Dendritic cell treated with granulocyte-macrophage colony-stimulating factor and Interleukin-4, amounts not matched to agents 40 ng/mL and 50 ng/mL, for 4 days (primary cell): ENCODE measurements around the gene ANAPC10.

Experiments used
- H3K27ac Mint-ChIP-seq: one replicate; pipeline ENCODE4 v1.8.0; 2022; ENCODE audit warnings: mild to moderate bottlenecking, mixed read lengths
- H3K27me3 Mint-ChIP-seq: one replicate; pipeline ENCODE4 v1.8.0; 2022; ENCODE audit warnings: mild to moderate bottlenecking, mixed read lengths
- H3K36me3 Mint-ChIP-seq: one replicate; pipeline ENCODE4 v1.8.0; 2022; ENCODE audit warnings: low read depth, mixed read lengths
- H3K4me1 Mint-ChIP-seq: one replicate; pipeline ENCODE4 v1.8.0; 2022; ENCODE audit warnings: low read depth, mixed read lengths
- H3K4me3 Mint-ChIP-seq: one replicate; pipeline ENCODE4 v1.8.0; 2022; ENCODE audit warnings: mild to moderate bottlenecking, moderate library complexity, mixed read lengths
- H3K9me3 Mint-ChIP-seq: one replicate; pipeline ENCODE4 v1.8.0; 2022; ENCODE audit warnings: mixed read lengths
- intact Hi-C: fragments of 100-400 bp; cut with micrococcal nuclease; formaldehyde crosslinking; loops from one replicate; pipeline ENCODE4 v1.15.0; 2022

The ANAPC10 gene

DNA sequence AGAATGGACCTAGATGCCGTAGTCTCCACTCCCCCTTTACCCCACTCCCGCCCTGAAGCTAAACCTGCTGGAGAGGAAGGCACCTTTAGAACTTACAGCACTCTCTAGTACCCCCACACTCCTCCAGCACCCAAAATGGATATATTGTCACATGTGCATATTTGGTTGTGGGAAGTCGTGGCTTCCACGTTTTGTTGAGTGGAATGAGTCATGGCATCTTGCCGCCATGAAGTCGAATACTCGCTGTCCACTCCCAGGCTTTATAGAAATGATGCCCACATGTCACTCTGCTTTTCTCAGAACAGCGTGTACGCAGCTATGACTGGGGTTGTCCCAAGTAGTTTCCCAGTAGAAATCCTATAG is 660 bp upstream of the ANAPC10 start:
- Mint-ChIP-seq H3K36me3 (peaks cover 31% of the 10 kb centered on the region), H3K4me3 (peak overlapping the region; percentile 93)

GRCh38 chr4:145097331-145097820 is 620 bp downstream of the ANAPC10 start:
- Mint-ChIP-seq H3K9me3 (peaks cover 23% of the 10 kb centered on the region), H3K4me3 (peak overlapping the region; percentile 93), H3K4me1 (peaks cover 25% of the 10 kb centered on the region), H3K36me3 (peaks cover 44% of the 10 kb centered on the region), H3K27ac (peak overlapping the region; percentile 99), H3K27me3 (no peaks in the 10 kb centered on the region)
- intact Hi-C loops = loop anchor here (10.0 kb wide), 1 partner anchor 1427 kb away; the partner anchor contains the start of gene SLC10A7

More for the DNA sequence above, 660 bp upstream of the ANAPC10 start:
- H3K4me1 Mint-ChIP-seq = peaks cover 28% of the 10 kb centered on the region
- H3K9me3 Mint-ChIP-seq = peaks cover 16% of the 10 kb centered on the region
- H3K27ac Mint-ChIP-seq = peak overlapping the region; percentile 99
- H3K27me3 Mint-ChIP-seq = no peaks in the 10 kb centered on the region
- intact Hi-C loops = loop anchor here (1.0 to 10.0 kb wide), 3 partner anchors 82 to 1426 kb away; partner anchors contain the start of genes MMAA, OTUD4 and SLC10A7

- Mint-ChIP-seq H3K27me3 (no peaks in the 10 kb centered on the region), H3K27ac (no peak overlapping the region), H3K36me3 (peaks cover 73% of the 10 kb centered on the region), H3K4me3 (no peak overlapping the region), H3K4me1 (peaks cover 17% of the 10 kb centered on the region), H3K9me3 (peaks cover 23% of the 10 kb centered on the region)
- intact Hi-C loops = loop anchor here (10.0 kb wide), 1 partner anchor 1431 kb away; the partner anchor contains the start of gene SLC10A7
Measured at GRCh38 chr4:145093638-145094037, 4.4 kb downstream of the ANAPC10 start.

DNA sequence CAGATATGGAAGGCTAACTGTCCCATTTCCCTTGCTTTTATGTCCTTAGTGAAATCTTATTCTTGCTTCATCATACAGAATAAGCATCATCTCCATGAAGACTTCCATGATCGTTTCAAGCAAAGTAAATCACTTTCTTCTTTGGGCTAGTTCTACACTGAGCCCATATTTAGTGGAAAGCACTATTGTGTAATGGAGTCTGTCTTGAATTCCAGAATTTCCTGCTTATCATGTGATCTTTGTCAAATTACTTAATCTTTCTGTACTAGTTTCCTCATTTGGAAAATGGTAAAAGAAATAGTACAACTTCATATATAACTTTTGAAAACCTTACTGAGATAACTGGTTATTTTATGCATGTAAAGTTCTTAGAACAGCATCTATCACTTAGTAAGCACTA is 7.6 kb downstream of the ANAPC10 start:
- H3K36me3 Mint-ChIP-seq = peaks cover 89% of the 10 kb centered on the region
- no peak overlapping the region for H3K4me3 Mint-ChIP-seq
- intact Hi-C loops = loop anchor here (10.0 kb wide), 1 partner anchor 1434 kb away; the partner anchor contains the start of gene SLC10A7
- no peak overlapping the region for H3K27ac Mint-ChIP-seq
- H3K4me1 Mint-ChIP-seq = peaks cover 18% of the 10 kb centered on the region
- no peaks in the 10 kb centered on the region for H3K27me3 Mint-ChIP-seq
- peaks cover 23% of the 10 kb centered on the region for H3K9me3 Mint-ChIP-seq

- intact Hi-C loops = no loop called here
- peaks cover 13% of the 10 kb centered on the region for H3K4me1 Mint-ChIP-seq
- no peak overlapping the region for H3K4me3 Mint-ChIP-seq
- no peaks in the 10 kb centered on the region for H3K27me3 Mint-ChIP-seq
- no peak overlapping the region for H3K27ac Mint-ChIP-seq
- H3K9me3 Mint-ChIP-seq = no peaks in the 10 kb centered on the region
- peaks cover 59% of the 10 kb centered on the region for H3K36me3 Mint-ChIP-seq
Measured at GRCh38 chr4:145083891-145084605, 13.9 kb downstream of the ANAPC10 start.

- H3K4me1 Mint-ChIP-seq = peaks cover 6% of the 10 kb centered on the region
- no peak overlapping the region for H3K27ac Mint-ChIP-seq
- intact Hi-C loops = no loop called here
- peaks cover 11% of the 10 kb centered on the region for H3K9me3 Mint-ChIP-seq
- no peak overlapping the region for H3K4me3 Mint-ChIP-seq
- H3K36me3 Mint-ChIP-seq = peaks cover 62% of the 10 kb centered on the region
- no peaks in the 10 kb centered on the region for H3K27me3 Mint-ChIP-seq
Measured at GRCh38 chr4:145081756-145082155, 16.2 kb downstream of the ANAPC10 start.

DNA sequence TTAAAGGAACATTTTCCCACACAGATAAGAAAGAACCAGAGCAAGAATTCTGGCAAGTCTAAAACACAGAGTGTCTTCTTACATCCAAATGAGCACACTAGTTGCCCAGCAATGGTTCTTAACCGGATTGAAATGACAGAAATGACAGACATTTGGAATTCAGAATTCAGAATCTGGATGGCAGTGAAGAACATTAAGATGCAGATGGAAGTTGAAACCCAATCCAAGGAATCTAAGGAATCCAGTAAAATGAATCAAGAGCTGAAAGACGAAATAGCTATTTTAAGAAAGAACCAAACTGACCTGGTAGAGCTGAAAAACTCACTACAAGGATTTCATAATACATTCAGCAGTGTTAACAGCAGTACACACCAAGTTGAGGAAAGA is 21.5 kb downstream of the ANAPC10 start:
- Mint-ChIP-seq H3K4me3 (no peak overlapping the region), H3K27ac (no peak overlapping the region)
- intact Hi-C loops = no loop called here

DNA sequence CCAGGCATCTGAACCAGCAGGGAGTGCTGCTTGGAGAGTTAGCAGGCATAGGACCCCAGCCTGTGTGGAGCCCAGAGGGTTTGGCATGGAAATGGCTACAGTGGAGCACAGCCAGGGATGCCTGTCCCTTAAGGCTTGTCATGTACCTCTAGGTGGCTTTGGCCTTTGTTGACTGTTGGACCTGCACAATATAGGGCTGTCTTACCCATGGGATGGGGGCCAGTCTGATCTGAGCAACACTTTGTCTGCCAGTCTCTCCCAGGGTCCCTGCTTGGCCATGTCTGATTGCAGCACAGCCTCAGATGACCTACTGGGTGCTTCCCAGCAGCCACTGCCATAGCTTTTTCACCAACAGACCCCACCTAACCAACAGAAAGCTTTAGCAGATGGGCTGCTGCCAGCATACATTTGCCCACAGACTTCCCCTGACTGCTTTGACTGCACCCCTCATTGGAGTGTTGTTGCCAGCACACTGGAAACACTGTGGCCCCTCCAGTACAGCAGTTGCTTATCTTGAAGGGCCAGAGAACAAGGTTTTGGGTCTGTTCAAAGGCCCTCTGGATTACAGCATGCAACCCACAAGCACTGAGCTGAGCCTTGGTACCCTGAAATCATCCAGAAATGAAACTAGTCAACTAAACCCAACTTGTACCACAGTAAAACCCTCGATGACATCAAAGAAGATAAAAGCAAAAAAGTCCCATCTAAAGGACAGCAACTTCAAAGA is 22.1 kb downstream of the ANAPC10 start:
- Mint-ChIP-seq H3K36me3 (peaks cover 55% of the 10 kb centered on the region), H3K4me1 (peaks cover 6% of the 10 kb centered on the region), H3K27ac (no peak overlapping the region), H3K9me3 (peaks cover 11% of the 10 kb centered on the region), H3K27me3 (no peaks in the 10 kb centered on the region), H3K4me3 (no peak overlapping the region)
- intact Hi-C loops = no loop called here

More for the DNA sequence above, 21.5 kb downstream of the ANAPC10 start:
- Mint-ChIP-seq H3K27me3 (no peaks in the 10 kb centered on the region), H3K36me3 (peaks cover 55% of the 10 kb centered on the region), H3K9me3 (peaks cover 11% of the 10 kb centered on the region), H3K4me1 (peaks cover 6% of the 10 kb centered on the region)

DNA sequence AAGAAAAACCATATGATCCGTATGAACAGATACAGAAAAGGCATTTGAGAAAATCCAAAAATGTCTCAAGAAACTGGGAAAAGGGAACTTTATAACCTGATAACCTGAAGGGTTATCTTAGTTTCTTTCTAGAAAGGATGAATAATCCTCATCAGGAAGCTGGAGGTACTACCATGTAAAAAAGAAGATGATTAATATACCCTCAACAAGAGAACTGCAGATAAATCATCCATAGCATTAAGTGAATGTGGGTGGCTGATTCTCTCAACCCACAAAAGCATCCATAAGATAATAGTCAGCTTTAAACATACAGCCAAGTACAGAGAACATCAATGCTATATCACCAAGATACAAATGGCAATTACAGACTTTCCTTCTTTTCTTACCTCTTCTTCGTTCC is 26.4 kb downstream of the ANAPC10 start:
- Mint-ChIP-seq H3K4me1 (peaks cover 7% of the 10 kb centered on the region), H3K9me3 (no peaks in the 10 kb centered on the region), H3K36me3 (peaks cover 19% of the 10 kb centered on the region), H3K27ac (no peak overlapping the region), H3K4me3 (no peak overlapping the region), H3K27me3 (no peaks in the 10 kb centered on the region)
- intact Hi-C loops = no loop called here

DNA sequence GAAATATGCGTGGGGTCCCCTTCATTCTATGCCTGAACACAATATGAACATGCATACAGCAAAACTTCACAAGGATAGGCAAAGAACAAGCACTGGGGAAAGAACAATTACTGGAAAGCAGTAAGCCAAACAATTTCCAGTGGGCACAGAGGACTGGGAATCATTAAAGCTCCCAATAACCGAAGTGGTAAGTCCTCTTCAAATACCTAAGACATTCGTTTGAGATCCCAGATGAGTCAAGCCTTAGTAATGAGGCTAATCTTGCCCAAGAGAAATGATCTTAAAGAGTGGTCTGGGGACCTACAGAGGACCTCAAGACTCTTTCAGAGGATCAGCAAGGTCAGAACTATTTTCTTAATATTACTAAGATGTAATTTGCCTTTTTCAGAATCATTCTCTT is 28.6 kb downstream of the ANAPC10 start:
- intact Hi-C loops = loop anchor here (10.0 kb wide), 1 partner anchor 715 kb away; no protein-coding TSS in a partner anchor
- H3K9me3 Mint-ChIP-seq = no peaks in the 10 kb centered on the region
- no peaks in the 10 kb centered on the region for H3K27me3 Mint-ChIP-seq
- peaks cover 7% of the 10 kb centered on the region for H3K4me1 Mint-ChIP-seq
- H3K36me3 Mint-ChIP-seq = peaks cover 6% of the 10 kb centered on the region
- H3K4me3 Mint-ChIP-seq = no peak overlapping the region
- H3K27ac Mint-ChIP-seq = no peak overlapping the region

DNA sequence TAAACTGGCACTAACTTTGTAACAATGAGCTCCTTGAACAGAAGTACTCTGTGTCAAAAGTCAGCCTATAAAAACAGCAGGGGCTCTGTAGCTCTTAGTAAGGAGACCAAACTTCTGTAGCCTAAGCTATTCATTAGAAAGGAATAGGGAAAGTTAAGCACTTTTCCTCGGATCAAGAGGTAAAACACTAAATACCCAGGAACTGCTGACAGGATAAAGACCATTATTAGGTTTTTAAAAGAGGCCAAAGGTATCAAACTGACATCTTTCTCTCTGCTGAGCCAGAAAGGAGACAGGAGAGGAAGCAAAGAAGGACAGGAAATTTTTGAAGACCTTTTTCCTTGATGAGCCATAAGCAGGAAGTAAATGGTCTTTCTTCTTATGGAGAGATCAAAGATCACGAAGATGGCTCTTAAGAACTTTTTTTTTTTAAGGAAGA is 31.9 kb downstream of the ANAPC10 start:
- Mint-ChIP-seq H3K4me1 (peaks cover 7% of the 10 kb centered on the region), H3K27me3 (no peaks in the 10 kb centered on the region), H3K36me3 (peaks cover 17% of the 10 kb centered on the region), H3K27ac (no peak overlapping the region), H3K4me3 (no peak overlapping the region), H3K9me3 (no peaks in the 10 kb centered on the region)
- intact Hi-C loops = loop anchor here (10.0 kb wide), 1 partner anchor 711 kb away; no protein-coding TSS in a partner anchor

DNA sequence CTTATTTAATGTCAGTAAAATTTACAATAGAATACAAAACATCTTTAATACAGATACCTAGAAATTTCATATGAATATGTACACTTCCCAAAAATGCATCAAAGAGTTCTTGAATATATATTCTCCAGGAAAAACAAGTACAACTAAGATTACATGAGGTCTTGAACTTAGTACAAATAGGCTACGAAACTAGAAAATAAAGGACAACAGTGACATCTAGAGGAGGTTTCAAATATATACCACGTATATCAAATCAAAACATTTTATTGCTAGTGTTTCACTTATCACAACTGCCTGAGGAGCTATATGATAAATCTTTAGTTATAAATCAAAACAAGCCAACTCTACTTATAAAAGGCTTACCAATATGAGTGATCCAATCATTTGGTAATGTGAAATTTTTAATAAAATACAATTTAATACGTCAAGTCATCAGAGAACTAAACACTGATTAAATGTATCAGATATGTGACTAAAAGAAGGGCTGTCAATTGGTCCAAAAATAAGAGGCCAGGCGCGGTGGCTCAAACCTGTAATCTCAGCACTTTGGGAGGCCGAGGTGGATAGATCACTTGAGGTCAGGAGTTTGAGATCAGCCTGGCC is 36.6 kb downstream of the ANAPC10 start:
- no peak overlapping the region for H3K4me3 Mint-ChIP-seq
- no peaks in the 10 kb centered on the region for H3K9me3 Mint-ChIP-seq
- peaks cover 7% of the 10 kb centered on the region for H3K4me1 Mint-ChIP-seq
- intact Hi-C loops = loop anchor here (1.0 to 10.0 kb wide), 3 partner anchors 274 to 887 kb away; no protein-coding TSS in a partner anchor
- H3K27ac Mint-ChIP-seq = no peak overlapping the region
- H3K36me3 Mint-ChIP-seq = peaks cover 12% of the 10 kb centered on the region
- H3K27me3 Mint-ChIP-seq = no peaks in the 10 kb centered on the region

- H3K4me1 Mint-ChIP-seq = peaks cover 13% of the 10 kb centered on the region
- intact Hi-C loops = loop anchor here (10.0 kb wide), 1 partner anchor 153 kb away; no protein-coding TSS in a partner anchor
Measured at GRCh38 chr4:145058256-145058655, 39.7 kb downstream of the ANAPC10 start.

More at GRCh38 chr4:145058256-145058655, 39.7 kb downstream of the ANAPC10 start:
- Mint-ChIP-seq H3K36me3 (peaks cover 23% of the 10 kb centered on the region), H3K4me3 (no peak overlapping the region), H3K9me3 (no peaks in the 10 kb centered on the region), H3K27me3 (no peaks in the 10 kb centered on the region), H3K27ac (no peak overlapping the region)
